ENCODE results near the gene NAA30.

Gene NAA30

DNA sequence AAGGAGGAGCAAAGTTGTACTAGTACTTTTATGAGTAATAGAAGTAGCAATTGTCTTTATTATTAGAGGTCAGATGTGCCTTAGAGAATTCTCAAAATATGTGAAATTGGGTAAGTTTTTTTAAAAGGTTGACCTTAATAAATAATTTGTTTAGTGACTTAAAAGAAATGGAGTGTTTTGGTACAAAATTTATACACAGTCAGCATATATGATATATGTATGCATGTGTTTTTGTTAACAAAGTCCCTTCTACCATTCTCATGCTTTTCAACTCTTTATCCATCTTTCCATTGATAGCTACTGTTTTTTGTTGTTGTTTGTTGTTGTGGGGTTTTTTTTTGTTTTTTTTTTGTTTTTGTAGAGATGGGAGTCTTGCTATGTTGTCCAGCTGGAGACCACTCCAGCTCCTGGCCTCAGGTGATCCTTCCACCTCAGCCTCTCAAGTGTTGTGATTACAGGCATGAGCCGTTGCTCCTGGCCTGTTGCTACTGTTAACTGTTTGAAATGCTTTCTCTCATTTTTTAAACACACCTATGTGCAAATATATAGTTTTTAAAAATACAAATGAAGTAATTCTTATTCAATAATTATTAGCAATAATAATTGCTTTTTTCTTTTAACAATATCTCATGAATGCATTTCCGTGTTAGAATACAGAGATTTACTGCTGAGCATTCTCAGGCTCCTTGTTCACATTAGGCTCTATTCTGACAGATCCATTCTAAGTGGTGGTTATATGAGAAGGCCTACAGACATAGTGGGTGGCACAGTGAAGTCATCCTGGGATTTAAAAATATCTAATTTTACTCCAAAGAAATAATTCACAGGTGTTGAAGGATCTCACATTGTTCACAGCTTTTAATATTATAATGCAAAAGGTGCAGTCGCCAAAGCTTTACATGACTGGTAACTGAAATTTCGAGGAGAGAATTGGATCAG is 10.4 kb downstream of the NAA30 start:
- DNase-seq: no peak

DNA sequence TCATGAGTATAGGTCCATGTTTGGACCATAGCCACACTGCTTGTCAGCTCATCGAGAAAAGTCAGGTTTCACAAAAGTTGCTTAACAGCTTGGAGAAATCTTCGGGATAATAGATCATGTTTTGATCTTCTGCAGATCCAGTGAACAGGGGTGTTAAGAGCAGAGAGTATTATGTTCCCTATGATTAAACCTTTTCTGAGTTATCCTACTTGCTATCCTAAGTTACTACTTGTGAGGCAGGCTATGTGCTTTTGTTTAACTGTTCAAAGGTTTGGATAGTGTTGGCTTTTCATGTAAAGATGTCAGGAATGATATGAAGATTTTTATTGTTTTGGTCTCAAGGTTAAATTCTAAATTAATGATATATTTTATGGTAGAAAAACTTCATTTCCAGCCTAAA is 11.1 kb downstream of the NAA30 start:
- DNase-seq: no peak

DNA sequence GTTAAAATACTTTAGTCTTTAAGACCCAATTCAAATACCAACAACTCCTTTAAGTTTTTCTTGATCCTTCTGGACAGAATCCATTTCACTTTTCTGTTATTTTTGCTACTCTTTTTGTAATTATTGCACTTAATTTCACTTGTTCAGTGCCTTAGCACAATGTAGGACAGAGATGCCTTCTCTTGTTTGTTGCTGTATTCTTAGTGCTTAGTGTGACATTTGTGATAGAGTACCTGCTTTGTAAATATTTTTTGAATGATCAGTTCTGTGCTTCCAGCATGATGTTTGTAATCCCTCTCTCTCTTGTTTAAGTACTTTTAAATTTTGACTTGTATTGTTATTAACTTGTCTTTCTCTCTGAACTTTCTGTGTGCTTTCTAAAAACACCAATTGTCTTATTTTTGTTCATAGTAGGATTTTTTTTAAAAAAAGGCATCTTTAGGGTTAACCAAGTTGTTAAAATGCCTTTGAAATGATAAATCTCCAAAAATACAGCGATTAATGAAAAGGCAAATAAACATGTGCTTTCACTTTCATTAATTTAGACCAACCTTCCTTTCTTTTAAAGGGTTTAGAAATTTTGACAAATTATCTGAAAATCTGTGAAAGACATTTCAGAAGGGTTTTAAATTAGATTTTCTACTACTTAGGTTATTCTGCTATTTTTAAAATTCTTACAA is 11.9 kb downstream of the NAA30 start:
- no peak for DNase-seq

DNA sequence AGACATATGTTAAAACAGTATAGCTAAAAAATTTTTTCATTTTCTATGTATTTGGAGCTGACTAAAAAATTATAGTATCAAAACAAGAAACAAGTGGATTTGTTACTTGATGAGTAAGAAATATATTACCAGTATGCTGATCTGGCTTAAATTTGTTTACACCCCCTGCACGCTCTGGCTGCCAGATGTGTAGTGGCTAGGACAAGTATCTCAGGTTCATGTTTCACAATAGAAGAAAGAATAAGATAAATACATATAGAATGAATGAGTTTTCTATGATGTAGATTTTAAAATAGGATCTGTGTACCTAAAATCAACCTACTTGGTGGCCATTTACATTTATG is 13.1 kb downstream of the NAA30 start:
- no peak for DNase-seq

- DNase-seq: no peak
Observed at GRCh38 chr14:57405562-57405961, 15.2 kb downstream of the NAA30 start.

DNA sequence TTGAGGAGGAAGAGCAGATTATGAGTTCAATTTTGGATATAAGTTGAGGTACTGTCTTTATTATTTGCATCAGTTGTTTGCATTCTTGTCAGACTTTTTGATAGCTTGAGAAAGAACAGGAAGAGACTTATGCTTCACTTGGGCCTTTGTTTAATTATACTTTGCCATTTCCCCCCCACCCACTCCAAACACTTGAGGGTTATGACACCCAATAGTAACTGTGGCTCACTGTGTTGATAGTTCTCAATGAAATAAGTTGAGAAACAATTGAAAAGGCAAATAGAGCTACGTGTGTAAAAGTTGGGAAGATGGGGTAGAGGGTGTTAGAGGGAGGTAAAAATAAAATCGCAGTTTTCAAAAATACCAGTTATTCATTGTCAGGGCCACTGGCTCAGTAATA is 17.7 kb downstream of the NAA30 start:
- no peak for DNase-seq

DNA sequence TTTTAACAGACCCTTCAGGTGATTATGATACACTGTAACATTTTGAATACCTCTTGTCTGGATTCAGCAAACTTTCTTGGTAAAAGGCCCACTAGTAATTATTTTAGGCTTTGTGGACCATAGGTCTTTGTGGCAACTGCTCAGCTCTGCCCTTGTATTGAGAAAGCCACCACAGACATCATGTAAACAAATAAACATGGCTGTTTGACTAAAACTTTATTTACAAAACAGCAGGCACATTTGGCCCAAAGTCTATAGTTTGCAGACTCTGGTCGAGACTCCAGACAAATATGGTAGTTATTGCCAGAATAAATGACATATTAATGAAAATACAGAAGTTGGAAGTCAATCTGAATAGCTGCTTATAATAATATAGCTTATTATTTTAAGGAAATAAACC is 18.2 kb downstream of the NAA30 start:
- DNase-seq: no peak

- DNase-seq: no peak
Observed at GRCh38 chr14:57412341-57412740, 22.0 kb downstream of the NAA30 start.

- no peak for DNase-seq
Observed at GRCh38 chr14:57413849-57414248, 23.5 kb downstream of the NAA30 start.

DNA sequence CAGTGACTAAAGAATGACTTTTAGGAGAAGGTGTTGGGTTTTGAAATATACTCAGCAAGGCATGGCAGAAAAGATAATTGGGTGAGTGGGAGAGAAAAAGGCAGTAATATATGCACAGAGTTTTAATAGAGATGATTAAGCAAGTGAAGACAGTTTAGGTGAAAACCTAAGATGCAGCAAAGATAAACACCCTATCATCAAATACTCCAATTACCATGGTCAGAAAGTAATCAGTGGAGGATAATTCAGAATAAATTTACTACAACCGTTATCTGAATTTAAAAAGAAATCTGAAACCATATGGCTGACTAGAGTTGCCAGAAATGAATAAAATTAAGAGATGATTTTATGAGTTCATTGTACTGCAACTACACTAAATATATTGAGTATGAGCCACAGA is 26.8 kb downstream of the NAA30 start:
- no peak for DNase-seq

DNA sequence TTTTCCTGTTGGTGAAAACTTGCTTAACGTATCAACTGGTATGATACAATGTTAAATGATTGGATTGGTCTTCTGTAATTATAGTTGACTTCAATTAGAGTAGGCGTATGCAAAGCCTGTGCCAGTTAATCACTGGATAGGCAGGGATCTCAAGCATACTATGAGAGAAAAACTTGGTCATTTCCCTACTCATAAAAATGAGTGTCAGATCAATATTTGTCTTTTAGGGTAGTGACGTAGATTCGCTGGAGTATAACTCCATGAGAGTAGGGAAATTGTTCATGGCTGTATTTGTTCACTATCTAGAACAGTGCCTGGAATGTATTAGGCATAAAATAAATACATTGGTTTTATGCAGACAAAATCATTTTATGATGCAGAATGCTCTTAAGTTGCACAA is 28.6 kb downstream of the NAA30 start:
- no peak for DNase-seq

DNA sequence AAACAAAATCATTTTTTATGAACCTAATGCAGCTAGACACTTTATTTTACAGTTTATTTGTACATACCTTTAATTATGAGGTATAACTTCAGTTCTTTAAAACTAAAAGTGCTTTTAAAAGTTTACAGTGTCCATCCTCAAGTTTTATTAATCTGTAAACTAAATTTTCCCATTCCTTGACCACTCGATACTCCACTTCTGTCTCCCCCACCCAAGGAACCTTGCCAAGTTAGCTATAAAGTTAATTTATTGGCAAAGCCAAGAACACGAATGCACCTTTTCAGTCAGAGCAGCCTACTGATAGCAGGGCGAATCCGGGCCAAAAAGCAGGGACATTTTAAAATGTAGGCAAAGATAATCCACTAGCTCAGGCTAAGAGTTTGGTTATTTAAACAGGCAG is 29.6 kb downstream of the NAA30 start:
- no peak for DNase-seq

GRCh38 chr14:57420986-57421385 is 30.6 kb downstream of the NAA30 start:
- DNase-seq: no peak

DNA sequence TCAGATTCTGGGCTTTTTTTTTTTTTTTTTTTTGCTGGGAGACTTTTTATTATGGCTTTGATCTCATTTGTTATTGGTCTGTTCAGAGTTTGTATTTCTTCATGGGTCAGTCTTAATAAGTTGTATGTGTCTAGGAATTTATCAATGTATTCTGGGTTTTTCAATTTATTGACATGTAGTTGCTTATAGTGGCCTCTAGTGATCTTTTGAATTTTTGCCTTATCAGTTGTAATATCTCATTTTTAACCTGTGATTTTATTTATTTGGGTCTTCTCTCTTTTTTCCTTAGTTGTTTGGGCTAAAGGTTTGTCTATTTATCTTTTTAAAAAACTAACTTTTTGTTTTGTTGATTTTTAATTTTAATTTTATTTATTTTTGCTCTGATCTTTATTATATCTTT is 45.5 kb downstream of the NAA30 start:
- DNase-seq: no peak

- no peak for DNase-seq
Observed at GRCh38 chr14:57461777-57462320, 71.5 kb downstream of the NAA30 start.

DNA sequence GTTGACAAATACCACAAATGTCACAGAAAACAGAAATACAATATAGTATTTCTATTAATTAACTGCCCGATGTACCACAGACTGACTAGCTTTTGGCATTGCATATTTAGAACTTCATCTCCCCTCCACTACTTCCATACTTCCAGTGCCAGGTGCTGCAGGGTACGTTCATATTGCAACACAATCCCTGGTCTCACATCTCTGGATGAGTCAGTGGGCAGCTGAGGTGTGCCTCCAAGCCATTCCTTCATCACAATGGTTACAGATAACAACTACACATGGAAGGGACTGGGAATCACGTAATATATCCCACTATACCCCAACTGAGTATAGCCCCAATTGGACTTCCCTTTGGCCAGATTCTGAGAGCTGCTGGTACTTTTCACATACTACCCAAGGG is 72.2 kb downstream of the NAA30 start:
- DNase-seq: no peak

DNA sequence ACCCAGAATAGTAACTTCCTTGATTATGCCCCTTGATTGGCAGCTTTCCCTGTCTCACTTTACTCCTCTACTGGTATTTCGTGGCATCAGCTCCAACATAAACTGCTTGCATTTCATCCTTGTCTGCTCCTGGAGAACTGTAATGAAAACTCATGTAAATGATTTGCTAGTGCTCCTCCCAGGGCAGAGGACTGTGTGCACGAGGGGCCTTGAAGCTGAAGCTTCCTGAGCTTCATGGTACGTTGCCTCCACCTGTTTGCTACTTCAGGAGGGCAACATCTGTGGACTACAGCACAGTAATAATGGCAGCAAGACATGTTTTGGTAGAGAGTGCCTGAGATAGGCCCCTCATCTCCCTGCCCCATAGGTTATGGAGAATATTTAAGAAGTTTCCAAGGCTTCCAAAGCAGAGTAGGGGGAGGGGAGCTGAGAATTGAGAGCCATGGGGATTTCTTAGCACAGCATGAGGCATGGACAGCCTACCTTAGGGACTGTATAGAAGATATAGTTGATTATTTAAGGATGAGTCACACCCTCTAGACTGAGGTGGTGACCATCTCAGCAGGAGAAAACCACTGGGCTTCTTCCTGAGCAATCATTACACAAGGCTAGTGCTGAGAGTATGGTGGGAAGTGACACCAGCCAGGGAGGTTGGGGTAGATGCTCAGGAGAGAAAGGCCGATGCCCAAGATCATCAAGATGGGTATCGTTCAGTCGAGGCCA is 73.8 kb downstream of the NAA30 start:
- no peak for DNase-seq

Measured in bone marrow (tissue), 2 donors.